Activated CD8-positive, alpha-beta memory T cell treated with anti-CD3 and anti-CD28 coated beads, Interleukin-2, amount 50 U/mL, for 24 hours (primary cell): ENCODE data around the gene IL17B.

Experiments used
- DNase-seq: peaks from one replicate; pipeline ENCODE4 v3.0.0-alpha.2; 2020; ENCODE audit errors: extremely low read depth

Gene IL17B

GRCh38 chr5:149357370-149358293, 21.5 kb downstream of the IL17B start, which contains the start of gene PCYOX1L:
TSS of gene PCYOX1L (plus strand) at chr5:149358046. CDS start at chr5:149358069, 23 bp downstream.
- DNase-seq, result peak; percentile 95

GRCh38 chr5:149356391-149356790, 22.7 kb downstream of the IL17B start:
- DNase-seq, result no peak

- DNase-seq, result no peak
These were observed 23.4 kb downstream of the IL17B start for GRCh38 chr5:149355688-149356087.

- no peak for DNase-seq
These were observed 25.2 kb downstream of the IL17B start for GRCh38 chr5:149353911-149354310.

- no peak for DNase-seq
These were observed 26.9 kb downstream of the IL17B start for GRCh38 chr5:149352169-149352568.

GRCh38 chr5:149349382-149349781, 29.7 kb downstream of the IL17B start:
- DNase-seq, result no peak

- DNase-seq, result no peak
These were observed 30.6 kb downstream of the IL17B start for GRCh38 chr5:149348518-149348917.

GRCh38 chr5:149345892-149346222, 33.2 kb downstream of the IL17B start:
- DNase-seq, result no peak

- peak; percentile 87 for DNase-seq
These were observed 33.8 kb downstream of the IL17B start, which contains the start of gene GRPEL2 for GRCh38 chr5:149345147-149345891. TSS of gene GRPEL2 (plus strand) at chr5:149345499. CDS start at chr5:149345540, 41 bp downstream.

- DNase-seq, result no peak
These were observed 34.9 kb downstream of the IL17B start for GRCh38 chr5:149344151-149344550.

GRCh38 chr5:149341876-149342275, 37.2 kb downstream of the IL17B start:
- DNase-seq, result no peak

GRCh38 chr5:149340920-149341319, 38.2 kb downstream of the IL17B start:
- no peak for DNase-seq

- no peak for DNase-seq
These were observed 40.7 kb downstream of the IL17B start for GRCh38 chr5:149338364-149338763.

- DNase-seq, result no peak
These were observed 41.4 kb downstream of the IL17B start for GRCh38 chr5:149337736-149338135.

- DNase-seq, result no peak
These were observed 45.2 kb downstream of the IL17B start for GRCh38 chr5:149333711-149334443.

GRCh38 chr5:149328177-149328576, 50.9 kb downstream of the IL17B start:
- DNase-seq, result no peak

- DNase-seq, result no peak
These were observed 52.5 kb downstream of the IL17B start for GRCh38 chr5:149326611-149327010.

GRCh38 chr5:149325894-149326293, 53.2 kb downstream of the IL17B start:
- DNase-seq, result no peak

GRCh38 chr5:149325166-149325735, 53.8 kb downstream of the IL17B start:
- no peak for DNase-seq

GRCh38 chr5:149324641-149325040, 54.5 kb downstream of the IL17B start:
- DNase-seq, result no peak
